Cardiac fibroblast (primary cell): Measurements from ENCODE around the gene HOXA6.

Source experiments
- DNase-seq, 2 donors: peaks; one replicate each; pipeline versions ENCODE4 v3.0.0 to v3.0.0-alpha.2; 2010; ENCODE audit warnings: low read depth in 2 of 2
- H3K4me3 ChIP-seq, 2 donors: replicated peaks in 1 of 2; 1 replicate in 1 of 2; 2 replicates in 1 of 2; pipeline ENCODE4 v1.5.1; 2011; ENCODE audit warnings: low read depth in 2 of 2, low read length in 2 of 2, mild to moderate bottlenecking in 2 of 2, moderate library complexity in 1 of 2
- CTCF ChIP-seq: IDR thresholded peaks from one replicate; pipeline ENCODE4 v1.5.1; 2011; ENCODE audit warnings: low read depth, mild to moderate bottlenecking, low read length, inconsistent platforms

The HOXA6 gene

GRCh38 chr7:27172315-27172774, 24.8 kb upstream of the HOXA6 start:
- no peak for DNase-seq
- TF ChIP-seq CTCF: no peak
- H3K4me3 ChIP-seq: no peak overlapping the region

DNA sequence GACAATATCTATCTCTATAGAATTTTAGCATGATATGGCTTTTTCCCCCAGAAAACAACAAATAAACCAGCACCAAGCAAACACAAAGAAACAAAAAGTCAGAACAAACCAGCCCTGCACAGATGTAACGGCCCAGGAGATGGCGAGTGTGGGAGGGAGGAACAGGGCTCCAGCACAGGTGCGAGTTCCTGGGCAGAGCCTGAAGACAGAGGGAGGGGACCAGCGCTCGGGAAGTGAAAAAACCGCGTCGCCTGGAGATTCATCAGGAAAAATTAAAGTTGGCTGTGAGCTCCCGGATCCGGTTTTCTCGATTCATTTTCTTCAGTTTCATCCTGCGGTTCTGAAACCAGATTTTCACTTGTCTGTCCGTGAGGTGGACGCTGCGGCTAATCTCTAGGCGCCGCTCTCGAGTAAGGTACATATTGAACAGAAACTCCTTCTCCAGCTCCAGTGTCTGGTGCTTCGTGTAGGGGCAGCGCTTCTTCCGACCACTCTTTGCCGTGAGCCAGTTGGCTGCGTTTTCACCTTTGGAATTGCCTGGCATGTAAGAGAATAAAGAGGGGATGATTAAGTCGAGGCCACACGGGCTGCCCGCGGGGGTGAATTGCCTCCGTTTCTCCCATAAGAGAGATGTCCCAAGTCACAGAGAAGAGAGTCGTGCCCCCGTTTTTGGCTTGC, 24.2 kb upstream of the HOXA6 start:
- TF ChIP-seq CTCF: no peak
- no peak for DNase-seq
- H3K4me3 ChIP-seq: no peak overlapping the region

DNA sequence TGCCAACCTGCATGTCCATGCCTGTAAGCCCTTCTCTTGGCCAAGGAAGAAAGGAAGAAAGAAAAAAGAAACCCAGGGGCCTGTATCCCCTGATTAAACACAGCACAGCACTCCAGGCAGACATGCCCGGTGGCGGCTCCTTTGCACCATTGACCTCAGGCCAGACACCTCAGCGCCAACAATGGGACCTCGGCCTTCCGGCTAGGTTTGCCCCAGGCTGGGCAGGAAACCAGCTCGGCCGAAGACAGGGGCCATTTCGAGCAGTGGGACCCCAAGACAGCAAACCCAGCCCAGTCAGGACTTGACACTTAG, 23.7 kb upstream of the HOXA6 start:
- no peak overlapping the region for H3K4me3 ChIP-seq
- TF ChIP-seq CTCF: no peak
- no peak for DNase-seq

DNA sequence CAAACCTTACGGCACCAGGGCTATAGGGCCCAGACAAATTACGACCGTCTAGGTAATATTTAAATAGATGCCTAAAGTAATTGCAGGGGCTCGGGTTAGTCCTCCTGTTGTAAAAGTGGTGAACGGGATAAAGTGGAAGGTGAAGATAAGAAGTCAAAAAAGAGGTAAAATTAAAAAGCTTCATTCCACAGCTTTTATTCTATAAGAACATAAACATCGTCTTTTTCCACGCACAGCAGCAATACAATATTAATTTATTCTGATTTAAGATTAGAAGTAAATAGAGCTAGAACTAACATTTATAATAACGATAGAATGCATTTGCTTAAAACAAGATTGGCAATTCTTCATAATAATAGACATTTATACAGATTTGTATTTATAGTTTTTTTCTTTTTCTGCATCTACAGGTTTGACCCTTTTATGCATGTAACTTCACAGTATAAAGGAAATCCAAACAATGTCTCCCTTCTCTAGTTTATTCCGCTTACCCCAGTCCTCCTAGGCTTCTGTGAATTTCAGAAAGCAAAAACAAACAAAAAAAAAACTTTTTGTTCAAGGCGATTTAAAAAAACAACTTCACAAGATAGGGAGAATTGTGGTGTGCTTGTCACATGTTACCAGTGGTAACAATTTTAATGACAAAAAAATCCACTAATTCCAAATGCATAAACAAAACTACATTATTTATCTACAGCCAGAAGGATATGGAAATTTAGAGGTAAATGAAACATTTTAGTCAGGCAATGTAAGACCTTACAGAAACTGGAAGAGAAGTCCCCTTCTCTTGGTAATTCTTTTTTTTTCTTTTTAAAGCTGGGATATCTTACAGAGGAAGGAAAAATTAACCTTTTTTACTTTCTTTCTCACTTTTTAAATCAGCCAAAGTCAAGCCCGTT, 23.1 kb upstream of the HOXA6 start:
- no peak for DNase-seq
- H3K4me3 ChIP-seq: no peak overlapping the region

GRCh38 chr7:27169658-27170425, 22.3 kb upstream of the HOXA6 start:
- no peak overlapping the region for H3K4me3 ChIP-seq
- no peak for TF ChIP-seq CTCF
- no peak for DNase-seq

More for the DNA sequence above, 23.1 kb upstream of the HOXA6 start:
- no peak for TF ChIP-seq CTCF

DNA sequence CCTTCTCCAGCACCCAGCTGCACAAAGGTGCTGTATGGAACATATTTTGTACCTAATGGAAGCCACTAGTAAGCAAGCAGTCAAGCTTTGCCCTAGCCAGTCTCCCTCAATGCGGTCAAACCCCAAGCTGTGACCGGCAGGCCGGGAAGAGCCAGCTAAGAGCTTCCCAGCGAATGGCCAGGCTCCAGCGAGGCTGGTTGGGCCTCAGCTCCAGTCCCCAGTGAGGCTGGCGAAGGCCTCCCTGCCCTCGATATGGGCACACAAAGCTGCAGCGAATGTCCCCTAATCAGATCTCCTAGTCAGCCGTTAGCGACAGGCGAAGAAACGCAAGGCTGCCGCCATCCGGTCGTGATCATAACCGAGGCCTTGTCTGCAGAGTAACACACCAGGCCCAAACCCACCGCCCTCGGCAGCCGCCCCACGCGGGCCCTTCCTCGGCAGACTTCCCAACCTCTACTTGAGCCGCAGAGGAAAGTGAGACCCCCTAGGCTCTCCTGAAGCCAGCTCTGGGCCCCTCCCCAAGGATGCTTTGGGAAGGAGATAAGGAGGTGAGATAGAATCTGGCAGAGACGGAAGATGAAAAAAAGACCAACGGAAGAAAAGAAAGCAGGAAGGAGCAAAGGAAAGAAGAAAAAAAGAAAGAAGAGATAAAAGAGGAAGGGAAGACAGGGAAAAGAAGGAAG, 20.8 kb upstream of the HOXA6 start:
- DNase-seq: no peak
- no peak overlapping the region for H3K4me3 ChIP-seq
- no peak for TF ChIP-seq CTCF
